Panc1 (cell line): ENCODE measurements around the gene SRF. TPM values are rescaled to one million over a fixed set of nuclear protein-coding genes. Genes with fewer than 3 reads are reported as not detected.

Source experiments
- ATAC-seq: fragments of 200-7000 bp; cut with Tn5 transposase; 2 replicates; pipeline ENCODE4 v1.9.1; 2020; ENCODE audit warnings: mild to moderate bottlenecking, moderate library complexity
- BruUV-seq: library from RNA; stranded (reverse); fragments of 400-500 nt; replicated peaks from 2 replicates; lab custom pipeline; 2021; lab: Mats Ljungman, UMichigan
- CTCF ChIA-PET: fragments of 300-600 bp; sonication (Branson Sonifier 250); formaldehyde crosslinking; loops from one replicate; lab custom pipeline; 2022; ENCODE audit warnings: antibody characterized with exemption; lab: Charles Lee
- POLR2A ChIA-PET: fragments of 300-600 bp; sonication (Branson Sonifier 250); formaldehyde crosslinking; loops from one replicate; lab custom pipeline; 2022; ENCODE audit warnings: antibody characterized with exemption; lab: Charles Lee
- DNase-seq: peaks from one replicate; pipeline ENCODE4 v3.0.0-alpha.2; 2010; ENCODE audit warnings: low read depth, low spot score
- H3K27ac ChIP-seq: 2 replicates; pipeline ENCODE4 v1.5.1; 2011; ENCODE audit warnings: mild to moderate bottlenecking, low read length, inconsistent platforms
- H3K27me3 ChIP-seq: fragments of 200-500 bp; sonication (Bioruptor generic); 2 replicates; pipeline ENCODE4 v1.6.0; 2014; ENCODE audit warnings: low read length, inconsistent platforms; ENCODE audit not compliant: control insufficient read depth, insufficient read depth
- H3K36me3 ChIP-seq: fragments of 200-500 bp; sonication (Bioruptor generic); 2 replicates; pipeline ENCODE4 v1.5.1; 2014; ENCODE audit warnings: inconsistent platforms, mild to moderate bottlenecking, low read length, moderate library complexity; ENCODE audit not compliant: control insufficient read depth, insufficient read depth
- H3K4me1 ChIP-seq: 2 replicates; pipeline ENCODE4 v1.5.1; 2011; ENCODE audit warnings: inconsistent platforms, mild to moderate bottlenecking, low read length, moderate library complexity; ENCODE audit not compliant: control insufficient read depth, insufficient read depth
- H3K4me3 ChIP-seq, 2 experiments: 2 replicates each; pipeline ENCODE4 v1.5.1; 2011 to 2012; ENCODE audit warnings: low read depth in 2 of 2, low read length in 2 of 2, mild to moderate bottlenecking in 2 of 2, inconsistent platforms in 1 of 2, moderate library complexity in 1 of 2
- H3K9me3 ChIP-seq: fragments of 200-500 bp; sonication (Bioruptor generic); 2 replicates; pipeline ENCODE4 v1.5.1; 2014; ENCODE audit warnings: low read depth, mild to moderate bottlenecking, inconsistent platforms, low read length, moderate library complexity; ENCODE audit not compliant: control insufficient read depth, insufficient read depth
- CTCF ChIP-seq: fragments of 450-650 bp; IDR thresholded peaks from 2 replicates; pipeline ENCODE4 v1.5.1; 2017; ENCODE audit warnings: mild to moderate bottlenecking
- POLR2AphosphoS5 ChIP-seq: IDR thresholded peaks from 2 replicates; pipeline ENCODE4 v1.6.1; 2012; ENCODE audit warnings: mild to moderate bottlenecking, low read depth, low read length, moderate library complexity
- REST ChIP-seq, 2 experiments: IDR thresholded peaks; 2 replicates each; pipeline ENCODE4 v1.6.1; 2011 to 2012; ENCODE audit warnings: low read depth in 2 of 2, control low read depth in 1 of 2, low read length in 1 of 2, mild to moderate bottlenecking in 1 of 2, moderate library complexity in 1 of 2; ENCODE audit not compliant: insufficient read depth in 1 of 2
- SIN3A ChIP-seq: IDR thresholded peaks from 2 replicates; pipeline ENCODE4 v1.6.1; 2012; ENCODE audit warnings: low read depth, mild to moderate bottlenecking, low read length, moderate library complexity, borderline replicate concordance; ENCODE audit not compliant: insufficient read depth
- TCF7L2 ChIP-seq: IDR thresholded peaks from 2 replicates; pipeline ENCODE4 v1.6.1; 2011; ENCODE audit warnings: mild to moderate bottlenecking, low read depth, low read length, inconsistent platforms
- in situ Hi-C: cut with HindIII; loops from 2 replicates; pipeline ENCODE4 v1.10.0; 2016; ENCODE audit warnings: low sequenced_read_pairs, low pct_unique_long_range_greater_than_20kb
- intact Hi-C: fragments of 100-400 bp; cut with micrococcal nuclease; formaldehyde crosslinking; loops from one replicate; pipeline ENCODE4 v1.10.0; 2022; ENCODE audit not compliant: unreplicated experiment
- total RNA-seq: library from RNA; stranded (reverse); gene quantifications from one replicate; pipeline ENCODE4 v1.2.1, GENCODE V29; 2021; ENCODE audit not compliant: unreplicated experiment

SRF gene
- total RNA-seq, 1 experiment from 2014 or later, result 48.9 TPM

GRCh38 chr6:43123461-43124314 lies 47.4 kb upstream of the SRF start:
- TF ChIP-seq POLR2AphosphoS5, result no peak
- TF ChIP-seq REST (IDR thresholded peaks at IDR 0.05; ENCODE audit: insufficient read depth in 1 of 2, low read depth in 2 of 2, low read length in 1 of 2), result no peak
- no peak for TF ChIP-seq TCF7L2
- TF ChIP-seq SIN3A, result no peak
- TF ChIP-seq CTCF, result no peak
- no TSS peak for BruUV-seq
- ATAC-seq (no peak), DNase-seq (no peak)
- in situ Hi-C loops (no loop called here), intact Hi-C loops (no loop called here)
- Histone ChIP-seq H3K27me3 (no peaks in the 10 kb centered on the region), H3K9me3 (no peaks in the 10 kb centered on the region), H3K36me3 (no peaks in the 10 kb centered on the region), H3K4me1 (peaks cover 56% of the 10 kb centered on the region), H3K4me3 (no peak overlapping the region), H3K27ac (0 out of 2 replicates have a peak overlapping the region, but pooled peaks have one; percentile 27)
- ChIA-PET CTCF (interaction anchor here (0.6 kb wide), 1 partner anchor 56 kb away, joined by 4 read pairs; no protein-coding TSS in a partner anchor), POLR2A (no interaction called here)

GRCh38 chr6:43124481-43124880 lies 46.6 kb upstream of the SRF start:
- DNase-seq (no peak), ATAC-seq (no peak)
- peaks cover 62% of the 10 kb centered on the region for H3K4me1 ChIP-seq
- in situ Hi-C loops, result no loop called here
- no peak overlapping the region for H3K4me3 ChIP-seq
- intact Hi-C loops, result no loop called here
- no TSS peak for BruUV-seq
- ChIA-PET CTCF (interaction anchor here (0.6 kb wide), 1 partner anchor 57 kb away, joined by 4 read pairs; no protein-coding TSS in a partner anchor), POLR2A (interaction anchor here (0.6 kb wide), 1 partner anchor 33 kb away, joined by 4 read pairs; no protein-coding TSS in a partner anchor)
- H3K27ac ChIP-seq, result 0 out of 2 replicates have a peak overlapping the region, but pooled peaks have one; percentile 27
- TF ChIP-seq REST (IDR thresholded peaks at IDR 0.05; ENCODE audit: insufficient read depth in 1 of 2, low read depth in 2 of 2, low read length in 1 of 2), result no peak
- TF ChIP-seq CTCF, result no peak
- no peak for TF ChIP-seq SIN3A
- no peak for TF ChIP-seq POLR2AphosphoS5
- TF ChIP-seq TCF7L2, result no peak
- H3K36me3 ChIP-seq, result no peaks in the 10 kb centered on the region
- no peaks in the 10 kb centered on the region for H3K9me3 ChIP-seq
- H3K27me3 ChIP-seq, result no peaks in the 10 kb centered on the region
